COR-L47 (cell line): ENCODE data around the gene CLMP.

Source experiments
- DNase-seq: peaks from one replicate; lab custom pipeline; 2025; lab: John Stamatoyannopoulos, UW

CLMP gene

GRCh38 chr11:123195188-123196059 is at the start of gene CLMP:
TSS of gene CLMP (minus strand) at chr11:123195248. CDS start at chr11:123194940, 308 bp downstream.
- DNase-seq = no peak

DNA sequence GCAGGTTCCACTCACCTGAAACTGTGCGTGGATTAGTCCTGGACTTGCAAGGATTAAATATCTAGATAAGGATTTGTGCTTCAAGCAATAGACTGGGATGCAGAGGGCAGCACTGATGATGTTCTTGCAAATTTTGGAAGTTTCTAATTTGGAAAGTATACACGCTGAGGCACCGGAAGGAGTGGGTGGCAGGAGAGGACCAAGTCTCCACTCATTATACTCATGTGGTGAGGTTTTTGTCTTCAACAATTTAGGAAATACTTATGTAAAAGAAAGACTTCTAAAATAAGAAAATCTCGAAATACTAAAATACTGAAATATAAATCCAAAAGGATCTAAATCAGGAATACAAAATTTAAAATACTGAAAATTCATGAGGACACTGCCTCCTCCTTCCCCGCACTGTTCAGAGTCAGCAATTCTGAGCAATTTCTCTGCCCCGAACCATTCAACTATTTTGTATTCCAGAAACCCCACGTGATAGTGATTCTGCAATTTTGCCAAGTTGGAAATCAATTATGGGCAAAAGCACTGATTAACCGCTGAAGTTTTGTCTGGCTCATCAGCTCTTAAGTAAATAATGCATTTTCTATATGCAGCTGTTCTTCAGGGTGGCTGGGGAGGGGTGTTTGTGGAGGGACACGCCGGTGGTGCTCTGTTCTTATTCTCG is 47.0 kb upstream of the CLMP start:
- DNase-seq = peak; percentile 14

DNA sequence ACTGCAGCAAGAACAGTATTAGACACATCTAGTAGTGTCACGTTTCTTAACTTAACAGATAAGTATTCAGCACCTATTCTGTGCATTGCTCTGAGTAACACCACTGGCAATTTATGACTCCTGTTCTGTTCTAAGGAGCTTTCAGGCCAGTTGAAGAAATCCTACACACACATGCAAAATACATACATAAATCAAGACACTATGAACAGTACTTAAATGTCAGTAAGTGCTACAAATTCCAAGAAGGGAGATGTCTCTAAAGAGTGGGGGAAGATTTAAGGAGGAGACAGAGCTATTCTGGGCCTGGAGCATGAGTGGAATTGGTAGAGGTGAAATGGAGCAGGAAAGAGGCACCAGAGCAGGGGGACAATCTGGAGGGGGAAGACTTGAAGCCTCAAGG is 46.2 kb upstream of the CLMP start:
- no peak for DNase-seq

- no peak for DNase-seq
Measured at GRCh38 chr11:123239191-123240150, 44.4 kb upstream of the CLMP start.

GRCh38 chr11:123238297-123238696 is 43.2 kb upstream of the CLMP start:
- DNase-seq = no peak

DNA sequence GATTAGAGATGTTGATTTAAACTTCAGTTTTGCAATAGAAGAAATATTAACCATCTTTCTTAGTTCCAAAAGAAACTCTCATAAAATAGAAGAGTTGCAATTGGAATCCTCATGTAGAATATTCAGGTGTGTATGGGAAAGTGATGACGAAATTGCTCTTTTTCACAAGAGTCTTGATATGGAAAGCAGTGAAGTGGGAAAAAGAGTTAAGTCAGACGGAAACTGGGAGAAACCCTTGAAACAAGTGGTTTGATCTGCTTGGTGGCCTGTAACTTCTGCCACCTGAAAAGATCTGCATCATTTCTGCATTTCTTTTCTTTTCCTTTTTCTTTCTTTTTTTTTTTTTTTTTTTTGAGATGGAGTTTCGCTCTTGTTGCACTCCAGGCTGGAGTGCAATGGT is 41.8 kb upstream of the CLMP start:
- DNase-seq = no peak

GRCh38 chr11:123235656-123236261 is 40.7 kb upstream of the CLMP start:
- no peak for DNase-seq

DNA sequence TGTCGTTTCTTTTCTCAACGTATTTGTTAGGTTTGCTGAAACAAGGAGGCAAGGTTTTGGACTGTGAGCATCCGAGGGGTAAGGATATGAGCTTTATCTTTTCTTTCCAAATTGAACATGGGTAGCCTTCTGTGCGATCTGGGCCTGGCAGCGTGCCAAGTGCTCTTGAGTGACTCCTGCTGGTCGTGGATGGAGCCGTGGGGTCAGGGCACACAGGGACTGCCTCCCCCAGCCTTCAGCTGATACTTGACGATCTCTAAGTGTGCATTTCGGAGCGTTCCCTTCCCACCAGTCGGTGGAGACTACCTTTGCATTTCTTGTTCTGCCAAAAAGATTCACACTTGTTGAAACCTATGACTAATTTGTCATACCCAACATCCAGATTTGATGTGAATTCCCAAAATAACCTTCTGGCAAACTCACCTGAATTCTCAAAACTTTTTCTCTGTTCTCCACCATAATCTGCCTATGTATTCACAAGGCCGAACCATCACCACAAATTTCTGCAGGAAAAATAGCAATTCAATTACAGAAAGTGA is 40.1 kb upstream of the CLMP start:
- DNase-seq = no peak

GRCh38 chr11:123233975-123234334 is 38.9 kb upstream of the CLMP start:
- no peak for DNase-seq

GRCh38 chr11:123233280-123233974 is 38.4 kb upstream of the CLMP start:
- no peak for DNase-seq

- no peak for DNase-seq
Measured at GRCh38 chr11:123231777-123232176, 36.7 kb upstream of the CLMP start.

- no peak for DNase-seq
Measured at GRCh38 chr11:123231256-123231655, 36.2 kb upstream of the CLMP start.

- DNase-seq = no peak
Measured at GRCh38 chr11:123230346-123230745, 35.3 kb upstream of the CLMP start.

DNA sequence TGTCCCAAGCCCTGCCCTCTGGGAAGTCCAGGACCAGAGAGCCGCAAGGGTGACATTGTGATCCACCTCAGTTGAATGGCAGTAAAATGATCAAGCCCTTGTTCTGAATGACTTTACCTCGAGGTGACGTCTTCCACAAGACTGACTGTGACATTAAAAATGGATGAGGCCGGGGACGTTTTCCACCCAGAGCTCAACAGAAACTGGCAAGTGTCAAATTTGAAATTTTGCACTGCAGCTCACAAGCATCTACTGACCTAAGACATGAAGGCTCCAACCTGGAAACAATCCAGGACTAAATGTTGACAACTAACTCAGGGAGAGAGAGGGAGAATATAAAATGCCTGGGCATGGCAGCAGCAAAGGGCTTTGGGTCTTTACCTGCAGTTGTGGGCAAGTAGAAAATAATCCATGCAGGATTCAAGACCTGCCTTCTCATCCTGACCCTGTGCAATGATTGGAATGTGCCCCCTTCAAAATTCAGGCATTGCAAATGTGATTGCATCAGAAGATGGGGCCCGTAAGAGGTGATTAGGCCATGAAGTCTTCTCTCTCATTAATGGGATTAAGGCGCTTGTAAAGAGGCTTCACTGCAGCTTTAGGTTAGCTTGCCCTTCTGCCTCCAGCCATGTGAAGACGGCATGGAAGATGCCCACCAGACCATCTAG is 33.6 kb upstream of the CLMP start:
- DNase-seq = no peak

GRCh38 chr11:123227763-123228495 is 32.9 kb upstream of the CLMP start:
- DNase-seq = no peak

DNA sequence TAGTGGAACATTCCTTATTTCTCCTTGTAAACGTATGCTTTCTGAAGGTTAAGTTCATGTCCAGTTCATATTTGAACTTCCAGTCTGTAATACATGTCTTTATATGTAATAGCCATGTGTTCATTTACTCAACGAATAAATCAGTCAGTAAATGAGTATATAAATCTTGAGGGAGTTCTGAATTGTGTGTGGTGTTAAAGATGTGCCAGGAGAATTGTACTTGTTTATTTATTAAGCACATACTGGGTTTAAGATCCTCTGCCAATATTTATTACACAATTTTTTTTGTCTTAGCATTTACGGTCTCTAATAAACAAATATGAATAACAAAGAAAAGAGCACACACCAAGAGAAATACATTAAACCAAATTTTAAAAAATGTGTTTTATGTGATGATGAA is 26.5 kb upstream of the CLMP start:
- no peak for DNase-seq

GRCh38 chr11:123221096-123221561 is 26.1 kb upstream of the CLMP start:
- DNase-seq = no peak

- DNase-seq = no peak
Measured at GRCh38 chr11:123219066-123219690, 24.1 kb upstream of the CLMP start.

GRCh38 chr11:123218451-123218850 is 23.4 kb upstream of the CLMP start:
- DNase-seq = no peak
